ENCODE data around the gene ANKRD50.

- TF ChIP-seq CTCF (IDR thresholded peaks at IDR 0.05) (no peak), EP300 (IDR thresholded peaks at IDR 0.05) (no peak), POLR2A (IDR thresholded peaks at IDR 0.05) (no peak), POLR2AphosphoS5 (IDR thresholded peaks at IDR 0.05) (no peak)
Measured at GRCh38 chr4:124749421-124749820, 36.9 kb upstream of the ANKRD50 start.
